H1 (cell line): ENCODE data around the gene SPCS1. TPM values are rescaled to one million over a fixed set of nuclear protein-coding genes. Genes with fewer than 3 reads are reported as not detected.

Experiments
- CTCF ChIA-PET: fragments of 300-600 bp; sonication (Branson Sonifier 250); formaldehyde crosslinking; loops from one replicate; lab custom pipeline; 2021; ENCODE audit not compliant: partially characterized antibody; lab: Charles Lee
- POLR2A ChIA-PET: fragments of 300-600 bp; sonication (Branson Sonifier 250); formaldehyde crosslinking; loops from one replicate; lab custom pipeline; 2021; ENCODE audit warnings: inconsistent platforms; ENCODE audit not compliant: partially characterized antibody; lab: Charles Lee
- DNase-seq, 2 experiments: peaks; one replicate each; pipeline versions ENCODE4 v3.0.0 to v3.0.0-alpha.2; 2010 to 2022; ENCODE audit warnings: low spot score in 2 of 2, low read depth in 1 of 2, mixed read lengths in 1 of 2
- FAIRE-seq: peaks from 2 replicates; lab custom pipeline; 2011; peaks lifted over from hg19 to GRCh38; lab: Jason Lieb, UNC
- H2AFZ ChIP-seq: 2 replicates; pipeline ENCODE4 v1.8.1; 2012; ENCODE audit warnings: low read length, inconsistent platforms
- H2AK5ac ChIP-seq: 2 replicates; pipeline ENCODE4 v1.6.1; 2013; ENCODE audit warnings: low read depth, low read length
- H2BK120ac ChIP-seq: replicated peaks from 2 replicates; pipeline ENCODE3; 2013; ENCODE audit warnings: low read depth, low read length, inconsistent platforms
- H2BK12ac ChIP-seq: 2 replicates; pipeline ENCODE4 v1.6.1; 2013; ENCODE audit warnings: low read depth, low read length
- H2BK15ac ChIP-seq: 2 replicates; pipeline ENCODE4 v1.6.1; 2013; ENCODE audit warnings: low read length
- H2BK20ac ChIP-seq: 2 replicates; pipeline ENCODE4 v1.6.1; 2013; ENCODE audit warnings: low read length
- H2BK5ac ChIP-seq: 2 replicates; pipeline ENCODE4 v1.6.1; 2013; ENCODE audit warnings: low read depth, low read length
- H3K14ac ChIP-seq: 2 replicates; pipeline ENCODE4 v1.6.1; 2013; ENCODE audit warnings: inconsistent platforms; ENCODE audit not compliant: insufficient read length
- H3K18ac ChIP-seq: 2 replicates; pipeline ENCODE4 v1.6.1; 2013; ENCODE audit warnings: low read length; ENCODE audit errors: extremely low read depth
- H3K23ac ChIP-seq: 2 replicates; pipeline ENCODE4 v1.6.1; 2013; ENCODE audit warnings: inconsistent platforms; ENCODE audit not compliant: insufficient read length
- H3K23me2 ChIP-seq: 2 replicates; pipeline ENCODE4 v1.6.1; 2013; ENCODE audit warnings: low read depth, low read length
- H3K27ac ChIP-seq: 2 replicates; pipeline ENCODE4 v1.6.1; 2011; ENCODE audit warnings: low read depth, low read length, inconsistent platforms
- H3K27me3 ChIP-seq, 4 experiments: replicated peaks in 1 of 4; 1 replicate in 1 of 4; 2 replicates in 3 of 4; pipeline versions ENCODE4 v1.6.1 to v1.8.1; 2011 to 2013; ENCODE audit warnings: low read length in 3 of 4, mild to moderate bottlenecking in 3 of 4, inconsistent platforms in 2 of 4, mixed read lengths in 2 of 4, moderate library complexity in 1 of 4; ENCODE audit not compliant: control insufficient read depth in 3 of 4, insufficient read depth in 3 of 4; ENCODE audit errors: extremely low read depth in 1 of 4
- H3K36me3 ChIP-seq, 4 experiments: 2 replicates each; pipeline versions ENCODE4 v1.6.1 to v1.8.1; 2011 to 2013; ENCODE audit warnings: mild to moderate bottlenecking in 4 of 4, low read length in 3 of 4, moderate library complexity in 2 of 4, control low read depth in 1 of 4, inconsistent platforms in 1 of 4; ENCODE audit not compliant: insufficient read depth in 4 of 4, control insufficient read depth in 2 of 4
- H3K4ac ChIP-seq: replicated peaks from 2 replicates; pipeline ENCODE3; 2013; ENCODE audit warnings: low read length, low read depth, mixed read lengths, inconsistent platforms; ENCODE audit not compliant: insufficient read length
- H3K4me1 ChIP-seq, 4 experiments: replicated peaks in 1 of 4; 1 replicate in 1 of 4; 2 replicates in 3 of 4; pipeline versions ENCODE4 v1.6.1 to v1.8.1; 2011 to 2013; ENCODE audit warnings: low read length in 3 of 4, inconsistent platforms in 2 of 4, mixed read lengths in 1 of 4; ENCODE audit not compliant: insufficient read depth in 4 of 4, control insufficient read depth in 3 of 4
- H3K4me2 ChIP-seq, 2 experiments: 2 replicates each; pipeline versions ENCODE4 v1.6.1 to v1.8.1; 2011 to 2013; ENCODE audit warnings: low read depth in 2 of 2, low read length in 2 of 2, control low read depth in 1 of 2, inconsistent platforms in 1 of 2, mild to moderate bottlenecking in 1 of 2; ENCODE audit not compliant: insufficient read depth in 1 of 2
- H3K4me3 ChIP-seq, 4 experiments: fragments of 200-600, 300-600 bp in 1 of 4; sonication (generic), shearing (Covaris generic), sonication (Bioruptor Twin) in 1 of 4; 2 replicates each; pipeline versions ENCODE4 v1.5.1 to v1.8.1; 2011 to 2016; ENCODE audit warnings: low read length in 4 of 4, low read depth in 3 of 4, control low read depth in 2 of 4, inconsistent platforms in 2 of 4, mild to moderate bottlenecking in 2 of 4, mixed read lengths in 1 of 4, moderate library complexity in 1 of 4; ENCODE audit not compliant: insufficient read depth in 2 of 4; ENCODE audit errors: extremely low read depth in 1 of 4
- H3K56ac ChIP-seq: replicated peaks from 2 replicates; pipeline ENCODE3; 2013; ENCODE audit warnings: low read depth, mild to moderate bottlenecking, mixed read lengths, low read length, inconsistent platforms; ENCODE audit not compliant: insufficient read length
- H3K79me1 ChIP-seq: 2 replicates; pipeline ENCODE4 v1.6.1; 2013; ENCODE audit warnings: low read depth, low read length, control low read depth
- H3K79me2 ChIP-seq, 2 experiments: 2 replicates each; pipeline versions ENCODE4 v1.6.1 to v1.8.1; 2012 to 2013; ENCODE audit warnings: low read length in 2 of 2, mild to moderate bottlenecking in 2 of 2, inconsistent platforms in 1 of 2; ENCODE audit not compliant: insufficient read depth in 2 of 2, control insufficient read depth in 1 of 2
- H3K9ac ChIP-seq, 4 experiments: replicated peaks in 1 of 4; 1 replicate in 1 of 4; 2 replicates in 3 of 4; pipeline versions ENCODE4 v1.6.1 to v1.8.1; 2011 to 2013; ENCODE audit warnings: low read depth in 3 of 4, low read length in 3 of 4, control low read depth in 2 of 4, mild to moderate bottlenecking in 2 of 4, moderate library complexity in 2 of 4, inconsistent platforms in 1 of 4; ENCODE audit errors: extremely low read depth in 1 of 4
- H3K9me3 ChIP-seq, 2 experiments: 2 replicates each; pipeline versions ENCODE4 v1.6.1 to v1.8.1; 2012 to 2013; ENCODE audit warnings: mild to moderate bottlenecking in 2 of 2, moderate library complexity in 2 of 2, control low read depth in 1 of 2, inconsistent platforms in 1 of 2, low read depth in 1 of 2, low read length in 1 of 2, mixed read lengths in 1 of 2; ENCODE audit not compliant: insufficient read depth in 2 of 2
- H4K20me1 ChIP-seq, 2 experiments: replicated peaks in 1 of 2; 2 replicates each; pipeline versions ENCODE3 to v1.8.1; 2011 to 2013; ENCODE audit warnings: inconsistent platforms in 2 of 2, low read length in 2 of 2, mild to moderate bottlenecking in 1 of 2; ENCODE audit not compliant: insufficient read depth in 2 of 2, control insufficient read depth in 1 of 2
- H4K5ac ChIP-seq: 2 replicates; pipeline ENCODE4 v1.6.1; 2013; ENCODE audit warnings: low read length, low read depth, mixed read lengths, inconsistent platforms; ENCODE audit not compliant: insufficient read length
- H4K8ac ChIP-seq: 2 replicates; pipeline ENCODE4 v1.8.0; 2013; ENCODE audit warnings: mild to moderate bottlenecking, moderate library complexity, low read length, inconsistent platforms; ENCODE audit not compliant: insufficient read depth; ENCODE audit errors: extremely low read depth
- H4K91ac ChIP-seq: replicated peaks from 2 replicates; pipeline ENCODE3; 2013; ENCODE audit warnings: low read length, mixed read lengths, inconsistent platforms; ENCODE audit not compliant: insufficient read length
- CBX8 ChIP-seq: fragments of 300-800, 300-1000 bp; sonication (generic); IDR thresholded peaks from 2 replicates; pipeline ENCODE4 v1.7.1; 2016; ENCODE audit warnings: low read depth, low read length, borderline replicate concordance
- CTBP2 ChIP-seq: IDR thresholded peaks from 2 replicates; pipeline ENCODE4 v1.7.0; 2011; ENCODE audit warnings: borderline replicate concordance, mild to moderate bottlenecking, moderate library complexity, mixed read lengths, low read length; ENCODE audit not compliant: insufficient read depth, insufficient read length
- EGR1 ChIP-seq: IDR thresholded peaks from 2 replicates; pipeline ENCODE4 v1.6.1; 2011; ENCODE audit warnings: low read depth, low read length, borderline replicate concordance
- GABPA ChIP-seq: IDR thresholded peaks from 2 replicates; pipeline ENCODE4 v1.6.1; 2011; ENCODE audit warnings: mild to moderate bottlenecking, low read length, moderate library complexity, borderline replicate concordance; ENCODE audit not compliant: insufficient read depth
- JUND ChIP-seq: IDR thresholded peaks from 2 replicates; pipeline ENCODE4 v1.6.1; 2011; ENCODE audit warnings: mild to moderate bottlenecking, improper control_type of control experiment, low read length
- KDM1A ChIP-seq: fragments of 200-600, 300-600 bp; sonication (generic); IDR thresholded peaks from 2 replicates; pipeline ENCODE4 v1.7.1; 2016; ENCODE audit warnings: mild to moderate bottlenecking, low read length, borderline replicate concordance
- KDM5A ChIP-seq: fragments of 200-600 bp; IDR thresholded peaks from 2 replicates; pipeline ENCODE4 v1.7.1; 2012; ENCODE audit warnings: mild to moderate bottlenecking, low read length, inconsistent platforms, mixed read lengths
- SP2 ChIP-seq: IDR thresholded peaks from 2 replicates; pipeline ENCODE4 v1.6.1; 2012; ENCODE audit warnings: mild to moderate bottlenecking, low read length, inconsistent platforms
- TCF12 ChIP-seq: IDR thresholded peaks from 2 replicates; pipeline ENCODE4 v1.6.1; 2011; ENCODE audit warnings: low read depth, mild to moderate bottlenecking, low read length
- WGBS, 2 experiments: shearing (Covaris generic) in 1 of 2; methylation state at CpG; one replicate each; pipeline versions ENCODE4 v1.1.6 to v1.1.7; 2013 to 2015; ENCODE audit warnings: low lambda C conversion rate in 2 of 2, mixed read lengths in 2 of 2, inconsistent platforms in 1 of 2, low coverage in 1 of 2, missing lambda C conversion rate in 1 of 2; ENCODE audit not compliant: insufficient replicate concordance in 2 of 2, insufficient coverage in 1 of 2, insufficient read length in 1 of 2; ENCODE audit errors: extremely low coverage in 1 of 2, missing lambda C conversion rate in 1 of 2; 5-methylcytosine and 5-hydroxymethylcytosine counted together
- polyA plus RNA-seq, 7 experiments: library from polyadenylated mRNA; depleted of rRNA in 3 of 7; stranded (reverse) in 5 of 7; unstranded in 2 of 7; fragments of >200 nt in 5 of 7; fragments of 200-250 nt in 2 of 7; gene quantifications; 1 replicate in 5 of 7; 2 replicates in 1 of 7; 4 replicates in 1 of 7; pipeline versions ENCODE4 v1.2.1 to v1.2.3, GENCODE V29; 2011 to 2013; ENCODE audit warnings: missing spikeins in 2 of 7, mixed read lengths in 2 of 7
- total RNA-seq: library from RNA; stranded (reverse); fragmentation: NEBNext Ultra II Directional; extraction: Animal tissue kit (Norgen Biotek cat#: 25700); gene quantifications from 2 replicates; pipeline ENCODE4 v1.2.1, GENCODE V29; 2021

The SPCS1 gene
- total and polyA plus RNA-seq, 2 of the 8 experiments (the other 6 are each of a cell fraction or from before 2014, with no cell fraction given) = 104 to 191 TPM

DNA sequence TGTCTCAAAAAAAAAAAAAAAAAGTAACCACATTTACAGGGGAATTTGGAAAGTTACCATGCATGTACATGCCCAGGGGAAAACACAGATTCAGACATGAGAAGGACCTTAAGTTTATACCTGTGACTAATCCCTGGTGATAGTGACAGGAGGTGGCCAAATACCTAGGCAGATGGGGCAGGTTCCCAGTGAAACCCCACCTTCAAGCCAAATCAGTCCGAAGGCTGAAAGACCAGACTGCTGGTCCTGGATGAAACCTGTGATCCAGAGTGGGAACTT, 15.8 kb downstream of the SPCS1 start:
- Histone ChIP-seq H3K4me2 (no peak overlapping the region), H3K18ac (no peak overlapping the region), H3K23me2 (no peaks in the 10 kb centered on the region), H2AFZ (no peak overlapping the region), H3K4ac (no peak overlapping the region), H4K8ac (no peak overlapping the region), H2AK5ac (no peak overlapping the region), H2BK20ac (no peak overlapping the region), H3K4me3 (no peak overlapping the region), H2BK15ac (no peak overlapping the region), H2BK120ac (no peak overlapping the region), H2BK12ac (no peak overlapping the region), H3K36me3 (no peaks in the 10 kb centered on the region; a peak in 1 of 8 replicates), H3K27ac (no peak overlapping the region), H3K79me1 (no peaks in the 10 kb centered on the region), H3K9ac (no peak overlapping the region), H3K4me1 (no peaks in the 10 kb centered on the region), H4K5ac (no peak overlapping the region), H4K20me1 (no peaks in the 10 kb centered on the region), H3K79me2 (no peaks in the 10 kb centered on the region), H3K14ac (no peak overlapping the region), H2BK5ac (no peak overlapping the region), H3K27me3 (no peaks in the 10 kb centered on the region), H3K56ac (no peak overlapping the region), H3K23ac (no peak overlapping the region), H3K9me3 (no peaks in the 10 kb centered on the region), H4K91ac (no peak overlapping the region)
- TF ChIP-seq GABPA (no peak), JUND (no peak), TCF12 (no peak), EGR1 (no peak), SP2 (no peak), CTBP2 (no peak), CBX8 (no peak), KDM1A (no peak), KDM5A (no peak)
- CTCF ChIA-PET = no interaction called here
- 100% methylated on average over 1 of the region's 1 CpG; no CpG with 5 or more reads in 1 of the 2 experiments for whole genome bisulfite sequencing, 2 experiments
- POLR2A ChIA-PET = interaction anchor here (8.9 kb wide), 1 partner anchor 30 kb away, joined by 106 read pairs; the partner anchor contains the start of genes GNL3 and PBRM1
- FAIRE-seq (no peak), DNase-seq (no peak)
